Endothelial cell of umbilical vein (primary cell): ENCODE results near the gene LIN54. TPM values are rescaled to one million over a fixed set of nuclear protein-coding genes. Genes with fewer than 3 reads are reported as not detected.

Experiments used
- BruUV-seq: library from RNA; stranded (reverse); fragments of 400-500 nt; replicated peaks from 2 replicates; lab custom pipeline; 2021; lab: Mats Ljungman, UMichigan
- CTCF ChIA-PET: fragments of 300-600, 350-600 bp; sonication (Branson Sonifier 250); formaldehyde crosslinking; loops from one replicate; lab custom pipeline; 2021; ENCODE audit warnings: antibody characterized with exemption, inconsistent platforms; lab: Charles Lee
- POLR2A ChIA-PET: fragments of 300-600, 350-600 bp; sonication (Branson Sonifier 250); formaldehyde crosslinking; loops from one replicate; lab custom pipeline; 2021; ENCODE audit warnings: antibody characterized with exemption, inconsistent platforms; lab: Charles Lee
- DNase-seq: peaks from one replicate; pipeline ENCODE4 v3.0.0-alpha.2; 2011; ENCODE audit warnings: low read depth, low spot score
- FAIRE-seq: peaks from 2 replicates; lab custom pipeline; 2011; peaks lifted over from hg19 to GRCh38; lab: Jason Lieb, UNC
- H2AFZ ChIP-seq: 2 replicates; pipeline ENCODE4 v1.6.0; 2012; ENCODE audit warnings: low read depth, low read length, control low read depth, inconsistent platforms
- H3K27ac ChIP-seq: 2 replicates; pipeline ENCODE4 v1.5.1; 2011; ENCODE audit warnings: low read depth, mild to moderate bottlenecking, control low read depth, low read length, moderate library complexity; ENCODE audit not compliant: insufficient read depth
- H3K27me3 ChIP-seq, 2 experiments: 2 replicates each; pipeline versions ENCODE4 v1.6.0 to v1.6.1; 2011; ENCODE audit warnings: low read length in 2 of 2, mixed read lengths in 1 of 2; ENCODE audit not compliant: control insufficient read depth in 2 of 2, insufficient read depth in 2 of 2
- H3K36me3 ChIP-seq, 2 experiments: 2 replicates in 1 of 2; 3 replicates in 1 of 2; pipeline ENCODE4 v1.5.1; 2011; ENCODE audit warnings: low read length in 2 of 2, mild to moderate bottlenecking in 1 of 2, moderate library complexity in 1 of 2; ENCODE audit not compliant: control insufficient read depth in 2 of 2, insufficient read depth in 2 of 2; ENCODE audit errors: extremely low read depth in 1 of 2
- H3K4me1 ChIP-seq: 3 replicates; pipeline ENCODE4 v1.5.1; 2011; ENCODE audit warnings: mild to moderate bottlenecking, low read length; ENCODE audit not compliant: control insufficient read depth, insufficient read depth; ENCODE audit errors: extremely low read depth
- H3K4me2 ChIP-seq: 2 replicates; pipeline ENCODE4 v1.6.1; 2011; ENCODE audit warnings: low read length, control low read depth, mixed read lengths; ENCODE audit not compliant: insufficient read depth
- H3K4me3 ChIP-seq, 3 experiments: fragments of 200-600 bp in 1 of 3; sonication (generic), shearing (Covaris generic) in 1 of 3; replicated peaks in 1 of 3; 2 replicates each; pipeline ENCODE4 v1.5.1; 2011 to 2016; ENCODE audit warnings: control low read depth in 3 of 3, low read length in 3 of 3, mild to moderate bottlenecking in 2 of 3, inconsistent platforms in 1 of 3, low read depth in 1 of 3, moderate library complexity in 1 of 3; ENCODE audit not compliant: insufficient read depth in 1 of 3
- H3K79me2 ChIP-seq: 2 replicates; pipeline ENCODE4 v1.6.0; 2012; ENCODE audit warnings: low read length, inconsistent platforms; ENCODE audit not compliant: control insufficient read depth, insufficient read depth
- H3K9ac ChIP-seq: replicated peaks from 2 replicates; pipeline ENCODE3; 2011; ENCODE audit warnings: low read length, control low read depth; ENCODE audit not compliant: insufficient read depth; ENCODE audit errors: extremely low read depth
- H3K9me1 ChIP-seq: replicated peaks from 3 replicates; pipeline ENCODE4 v1.6.0; 2011; ENCODE audit warnings: mild to moderate bottlenecking, low read length; ENCODE audit not compliant: control insufficient read depth, insufficient read depth; ENCODE audit errors: extremely low read depth
- H3K9me3 ChIP-seq: replicated peaks from 2 replicates; pipeline ENCODE4 v1.5.1; 2012; ENCODE audit warnings: low read length, inconsistent platforms; ENCODE audit not compliant: control insufficient read depth, insufficient read depth
- H4K20me1 ChIP-seq: replicated peaks from 2 replicates; pipeline ENCODE3; 2011; ENCODE audit warnings: mild to moderate bottlenecking, low read length; ENCODE audit not compliant: control insufficient read depth, insufficient read depth; ENCODE audit errors: extremely low read depth
- FOS ChIP-seq: IDR thresholded peaks from 2 replicates; pipeline ENCODE4 v1.6.1; 2011; ENCODE audit warnings: mild to moderate bottlenecking, low read length, moderate library complexity, borderline replicate concordance; ENCODE audit not compliant: insufficient read depth
- JUN ChIP-seq: IDR thresholded peaks from 2 replicates; pipeline ENCODE4 v1.6.1; 2011; ENCODE audit warnings: borderline replicate concordance, low read depth; ENCODE audit not compliant: insufficient read length, insufficient read depth
- POLR2A ChIP-seq: IDR thresholded peaks from 2 replicates; pipeline ENCODE4 v1.6.1; 2012; ENCODE audit warnings: low read depth, mild to moderate bottlenecking, control low read depth, low read length
- dilution Hi-C: fragments of 300-500 bp; cut with MboI; formaldehyde crosslinking; loops from one replicate; pipeline ENCODE4 v1.15.0; 2019; ENCODE audit warnings: low sequenced_read_pairs; ENCODE audit not compliant: extremely low pct_ligation_motif_present
- intact Hi-C: fragments of 100-400 bp; cut with micrococcal nuclease; formaldehyde crosslinking; loops from one replicate; pipeline ENCODE4 v1.10.0; 2022
- polyA plus RNA-seq, 4 experiments: library from polyadenylated mRNA; depleted of rRNA in 3 of 4; stranded (reverse) in 3 of 4; unstranded in 1 of 4; fragments of >200 nt; gene quantifications; 2 replicates each; pipeline versions ENCODE4 v1.2.1 to v1.2.3, GENCODE V29; 2011 to 2012; ENCODE audit warnings: missing spikeins in 1 of 4
- total RNA-seq: library from RNA; stranded (reverse); gene quantifications from 2 replicates; pipeline ENCODE4 v1.2.3, GENCODE V29; 2021
- TF ChIP-seq, protein P1 (sequence below), 2 donors: IDR thresholded peaks; 1 replicate in 1 of 2; 2 replicates in 1 of 2; pipeline ENCODE4 v1.5.1; 2011; ENCODE audit warnings: low read length in 2 of 2, mild to moderate bottlenecking in 2 of 2, moderate library complexity in 2 of 2, control low read depth in 1 of 2, inconsistent platforms in 1 of 2, low read depth in 1 of 2; ENCODE audit not compliant: insufficient read depth in 1 of 2; ENCODE audit errors: extremely low read depth in 1 of 2
- TF ChIP-seq, protein P2 (sequence below): IDR thresholded peaks from 2 replicates; pipeline ENCODE4 v1.6.1; 2011; ENCODE audit not compliant: insufficient read depth, insufficient read length

The LIN54 gene
- total and polyA plus RNA-seq, 2 donors (not counting 3 experiments of a cell fraction or from before 2014, with no cell fraction given): 6.2 to 15.7 TPM

DNA sequence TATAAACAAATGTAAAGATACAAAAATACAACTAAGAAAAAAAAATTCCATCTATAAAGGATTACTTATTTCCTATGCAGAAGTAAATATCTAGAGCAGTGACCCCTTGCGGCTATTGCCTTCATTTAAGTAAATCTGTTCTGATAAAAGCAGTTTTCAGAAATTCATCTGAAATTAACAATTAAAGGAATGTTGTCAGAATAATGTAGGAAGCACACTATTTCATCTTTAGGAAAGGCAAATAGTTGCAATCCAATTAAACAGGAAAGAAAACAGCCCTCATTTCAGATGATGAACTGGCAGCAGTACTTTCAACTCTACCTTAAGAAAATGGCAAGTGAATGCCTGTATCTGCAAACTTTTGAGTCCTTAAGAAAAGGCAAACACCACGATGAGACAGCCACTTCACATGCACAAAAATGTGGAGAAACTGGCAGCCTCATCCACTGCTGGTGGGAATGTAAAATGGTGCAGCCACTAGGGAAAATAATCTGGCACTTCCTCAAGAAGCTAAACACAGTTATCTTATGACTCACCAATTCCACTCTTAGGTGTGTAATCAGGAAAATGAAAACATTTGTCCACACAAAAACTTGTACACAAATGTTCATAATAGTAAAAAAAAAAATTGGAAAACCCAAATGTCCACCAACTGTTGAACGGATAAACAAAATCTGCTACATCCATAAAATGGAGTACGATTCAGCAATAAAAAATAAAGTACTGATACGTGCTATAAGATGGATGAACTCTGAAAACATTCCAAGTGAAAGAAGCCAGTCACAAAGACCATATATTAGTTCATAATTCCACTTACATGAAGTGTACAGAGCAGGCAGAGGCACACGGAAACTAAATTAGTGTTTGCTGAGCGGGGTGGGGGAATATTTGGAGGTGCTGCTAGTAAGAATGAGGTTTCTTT, 112.0 kb downstream of the LIN54 start:
- peaks cover 12% of the 10 kb centered on the region for H3K4me1 ChIP-seq
- CTCF ChIA-PET: interaction anchor here (0.7 to 3.7 kb wide), 10 partner anchors 10 to 383 kb away, joined by 3 to 21 read pairs (median 4); partner anchors contain the start of gene COPS4
- peak overlapping the region; percentile 98 for H3K4me2 ChIP-seq
- peak overlapping the region; percentile 98 for H3K9ac ChIP-seq
- BruUV-seq: no TSS peak
- TF ChIP-seq FOS (peak; percentile 76), POLR2A (no peak), JUN (peak; percentile 90)
- TF ChIP-seq, protein P1, sequence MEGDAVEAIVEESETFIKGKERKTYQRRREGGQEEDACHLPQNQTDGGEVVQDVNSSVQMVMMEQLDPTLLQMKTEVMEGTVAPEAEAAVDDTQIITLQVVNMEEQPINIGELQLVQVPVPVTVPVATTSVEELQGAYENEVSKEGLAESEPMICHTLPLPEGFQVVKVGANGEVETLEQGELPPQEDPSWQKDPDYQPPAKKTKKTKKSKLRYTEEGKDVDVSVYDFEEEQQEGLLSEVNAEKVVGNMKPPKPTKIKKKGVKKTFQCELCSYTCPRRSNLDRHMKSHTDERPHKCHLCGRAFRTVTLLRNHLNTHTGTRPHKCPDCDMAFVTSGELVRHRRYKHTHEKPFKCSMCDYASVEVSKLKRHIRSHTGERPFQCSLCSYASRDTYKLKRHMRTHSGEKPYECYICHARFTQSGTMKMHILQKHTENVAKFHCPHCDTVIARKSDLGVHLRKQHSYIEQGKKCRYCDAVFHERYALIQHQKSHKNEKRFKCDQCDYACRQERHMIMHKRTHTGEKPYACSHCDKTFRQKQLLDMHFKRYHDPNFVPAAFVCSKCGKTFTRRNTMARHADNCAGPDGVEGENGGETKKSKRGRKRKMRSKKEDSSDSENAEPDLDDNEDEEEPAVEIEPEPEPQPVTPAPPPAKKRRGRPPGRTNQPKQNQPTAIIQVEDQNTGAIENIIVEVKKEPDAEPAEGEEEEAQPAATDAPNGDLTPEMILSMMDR (IDR thresholded peaks at IDR 0.05; ENCODE audit: extremely low read depth in 1 of 2, insufficient read depth in 1 of 2, low read depth in 1 of 2, low read length in 2 of 2): peak in 1 of 2 donors; percentile 12
- TF ChIP-seq, protein P2, sequence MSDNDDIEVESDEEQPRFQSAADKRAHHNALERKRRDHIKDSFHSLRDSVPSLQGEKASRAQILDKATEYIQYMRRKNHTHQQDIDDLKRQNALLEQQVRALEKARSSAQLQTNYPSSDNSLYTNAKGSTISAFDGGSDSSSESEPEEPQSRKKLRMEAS: no peak
- H3K27ac ChIP-seq: peak overlapping the region; percentile 79
- peak; percentile 73 for FAIRE-seq
- dilution Hi-C loops (no loop called here), intact Hi-C loops (loop anchor here (1.0 to 2.0 kb wide), 3 partner anchors 436 to 556 kb away; partner anchors contain the start of gene HELQ)
- H3K36me3 ChIP-seq: peaks cover 7 to 13% of the 10 kb centered on the region in 2 experiments
- peak; percentile 83 for DNase-seq
- no peaks in the 10 kb centered on the region for H3K27me3 ChIP-seq
- no peaks in the 10 kb centered on the region for H4K20me1 ChIP-seq
- peaks cover 50% of the 10 kb centered on the region for H3K79me2 ChIP-seq
- no peaks in the 10 kb centered on the region for H3K9me1 ChIP-seq
- POLR2A ChIA-PET: interaction anchor here (2.6 kb wide), 1 partner anchor 136 kb away, joined by 9 read pairs; the partner anchor contains the start of gene COPS4
- H2AFZ ChIP-seq: no peak overlapping the region
- H3K9me3 ChIP-seq: no peaks in the 10 kb centered on the region
- H3K4me3 ChIP-seq: peak overlapping the region; percentile 71 to 92 (median 90)
